ENCODE measurements around the gene PCNX1. TPM values are rescaled to one million over a fixed set of nuclear protein-coding genes. Genes with fewer than 3 reads are reported as not detected.

PCNX1 gene
- total and polyA plus RNA-seq, 2 donors (not counting 1 experiment from before 2014, with no cell fraction given) = 17.0 to 84.5 TPM

- H3K27ac Mint-ChIP-seq = no peak overlapping the region
- TF ChIP-seq, protein P1, sequence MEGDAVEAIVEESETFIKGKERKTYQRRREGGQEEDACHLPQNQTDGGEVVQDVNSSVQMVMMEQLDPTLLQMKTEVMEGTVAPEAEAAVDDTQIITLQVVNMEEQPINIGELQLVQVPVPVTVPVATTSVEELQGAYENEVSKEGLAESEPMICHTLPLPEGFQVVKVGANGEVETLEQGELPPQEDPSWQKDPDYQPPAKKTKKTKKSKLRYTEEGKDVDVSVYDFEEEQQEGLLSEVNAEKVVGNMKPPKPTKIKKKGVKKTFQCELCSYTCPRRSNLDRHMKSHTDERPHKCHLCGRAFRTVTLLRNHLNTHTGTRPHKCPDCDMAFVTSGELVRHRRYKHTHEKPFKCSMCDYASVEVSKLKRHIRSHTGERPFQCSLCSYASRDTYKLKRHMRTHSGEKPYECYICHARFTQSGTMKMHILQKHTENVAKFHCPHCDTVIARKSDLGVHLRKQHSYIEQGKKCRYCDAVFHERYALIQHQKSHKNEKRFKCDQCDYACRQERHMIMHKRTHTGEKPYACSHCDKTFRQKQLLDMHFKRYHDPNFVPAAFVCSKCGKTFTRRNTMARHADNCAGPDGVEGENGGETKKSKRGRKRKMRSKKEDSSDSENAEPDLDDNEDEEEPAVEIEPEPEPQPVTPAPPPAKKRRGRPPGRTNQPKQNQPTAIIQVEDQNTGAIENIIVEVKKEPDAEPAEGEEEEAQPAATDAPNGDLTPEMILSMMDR (IDR thresholded peaks at IDR 0.05) = no peak
- TF ChIP-seq EZH2 (IDR thresholded peaks at IDR 0.05; ENCODE audit: borderline replicate concordance, insufficient read depth, low read depth, low read length, poor library complexity, severe bottlenecking) = no peak
- H3K4me1 ChIP-seq (ENCODE audit: control insufficient read depth in 2 of 2, insufficient read depth in 2 of 2, low read length in 2 of 2) = no peaks in the 10 kb centered on the region
- no peak overlapping the region for H3K4me2 ChIP-seq (replicated peaks; ENCODE audit: low read depth, low read length, poor library complexity, severe bottlenecking)
- DNase-seq (no peak), ATAC-seq (ENCODE audit: low read depth) (no peak)
- no peaks in the 10 kb centered on the region for H3K79me2 ChIP-seq (ENCODE audit: control insufficient read depth, insufficient read depth, low read length)
- intact Hi-C loops (cut with micrococcal nuclease) = no loop called here
- no peaks in the 10 kb centered on the region for H3K9me3 Mint-ChIP-seq (ENCODE audit: insufficient read depth)
- no peak overlapping the region for H3K27ac ChIP-seq (ENCODE audit: low read length in 2 of 2)
- CTCF ChIA-PET = interaction anchor here (0.6 kb wide), 1 partner anchor 83 kb away, joined by 3 read pairs; no protein-coding TSS in a partner anchor
- H3K4me1 Mint-ChIP-seq = no peaks in the 10 kb centered on the region
- no peak overlapping the region for H3K4me3 ChIP-seq (ENCODE audit: control extremely low read depth in 1 of 5, extremely low read depth in 1 of 5, insufficient read depth in 1 of 5, low read depth in 2 of 5, low read length in 4 of 5)
- H3K27me3 ChIP-seq (replicated peaks in 1 of 4; ENCODE audit: control extremely low read depth in 1 of 4, control insufficient read depth in 3 of 4, insufficient read depth in 4 of 4, low read length in 3 of 4) = no peaks in the 10 kb centered on the region
- H3K9me3 ChIP-seq (ENCODE audit: control extremely low read depth in 1 of 3, control insufficient read depth in 2 of 3, insufficient read depth in 1 of 3, low read length in 2 of 3) = no peaks in the 10 kb centered on the region
- H3K9ac ChIP-seq (ENCODE audit: low read length) = no peak overlapping the region
- H3K27me3 Mint-ChIP-seq = no peaks in the 10 kb centered on the region
- H3K36me3 ChIP-seq (replicated peaks in 1 of 2; ENCODE audit: control extremely low read depth in 1 of 2, control insufficient read depth in 1 of 2, extremely low read depth in 1 of 2, insufficient read depth in 2 of 2, low read length in 1 of 2) = peaks cover 23 to 39% of the 10 kb centered on the region in 2 experiments
- POLR2A ChIA-PET = no interaction called here
- WGBS (ENCODE audit: insufficient coverage) = no CpG with 5 or more reads among the region's 1 CpG
- H2AFZ ChIP-seq (ENCODE audit: insufficient read depth, low read depth, low read length, poor library complexity, severe bottlenecking) = no peak overlapping the region
- H4K20me1 ChIP-seq (ENCODE audit: control insufficient read depth, insufficient read depth, low read length, poor library complexity, severe bottlenecking) = no peaks in the 10 kb centered on the region
- no peak overlapping the region for H3K4me3 Mint-ChIP-seq
Observed at GRCh38 chr14:71056168-71056567, 148.9 kb downstream of the PCNX1 start.

- peaks cover 26 to 45% of the 10 kb centered on the region in 2 experiments for H3K36me3 ChIP-seq (replicated peaks in 1 of 2; ENCODE audit: control extremely low read depth in 1 of 2, control insufficient read depth in 1 of 2, extremely low read depth in 1 of 2, insufficient read depth in 2 of 2, low read length in 1 of 2)
- no peaks in the 10 kb centered on the region for H3K9me3 Mint-ChIP-seq (ENCODE audit: insufficient read depth)
- peaks cover 2 to 3% (median 3%) of the 10 kb centered on the region in 3 donors for H3K9me3 ChIP-seq (ENCODE audit: control extremely low read depth in 1 of 3, control insufficient read depth in 2 of 3, insufficient read depth in 1 of 3, low read length in 2 of 3)
- no peaks in the 10 kb centered on the region for H4K20me1 ChIP-seq (ENCODE audit: control insufficient read depth, insufficient read depth, low read length, poor library complexity, severe bottlenecking)
- H3K27me3 ChIP-seq (replicated peaks in 1 of 4; ENCODE audit: control extremely low read depth in 1 of 4, control insufficient read depth in 3 of 4, insufficient read depth in 4 of 4, low read length in 3 of 4) = no peaks in the 10 kb centered on the region
- WGBS (ENCODE audit: insufficient coverage) = no CpG with 5 or more reads among the region's 2 CpGs
- ATAC-seq (ENCODE audit: low read depth) = no peak
- intact Hi-C loops (cut with micrococcal nuclease) = no loop called here
- TF ChIP-seq, protein P1 (IDR thresholded peaks at IDR 0.05) = no peak
- TF ChIP-seq EZH2 (IDR thresholded peaks at IDR 0.05; ENCODE audit: borderline replicate concordance, insufficient read depth, low read depth, low read length, poor library complexity, severe bottlenecking) = no peak
- H3K27me3 Mint-ChIP-seq = no peaks in the 10 kb centered on the region
- H3K9ac ChIP-seq (ENCODE audit: low read length) = no peak overlapping the region
- H3K79me2 ChIP-seq (ENCODE audit: control insufficient read depth, insufficient read depth, low read length) = no peaks in the 10 kb centered on the region
- no peak for DNase-seq
- no peaks in the 10 kb centered on the region for H3K4me1 Mint-ChIP-seq
- H3K4me3 ChIP-seq (ENCODE audit: control extremely low read depth in 1 of 5, extremely low read depth in 1 of 5, insufficient read depth in 1 of 5, low read depth in 2 of 5, low read length in 4 of 5) = no peak overlapping the region
- H3K27ac ChIP-seq (ENCODE audit: low read length in 2 of 2) = no peak overlapping the region
- H3K4me1 ChIP-seq (ENCODE audit: control insufficient read depth in 2 of 2, insufficient read depth in 2 of 2, low read length in 2 of 2) = no peaks in the 10 kb centered on the region
- H2AFZ ChIP-seq (ENCODE audit: insufficient read depth, low read depth, low read length, poor library complexity, severe bottlenecking) = no peak overlapping the region
- ChIA-PET CTCF (no interaction called here), POLR2A (no interaction called here)
- no peak overlapping the region for H3K4me2 ChIP-seq (replicated peaks; ENCODE audit: low read depth, low read length, poor library complexity, severe bottlenecking)
- H3K27ac Mint-ChIP-seq = no peak overlapping the region
- no peak overlapping the region for H3K4me3 Mint-ChIP-seq
Observed at GRCh38 chr14:71060274-71060673, 153.0 kb downstream of the PCNX1 start.
